22Rv1 (cell line): ENCODE results near the gene CDK5RAP2.

Experiments
- H3K27ac ChIP-seq: fragments of 450-650 bp; 2 replicates; pipeline ENCODE4 v1.5.1; 2017
- CTCF ChIP-seq: fragments of 450-650 bp; IDR thresholded peaks from 2 replicates; pipeline ENCODE4 v1.5.1; 2017; ENCODE audit warnings: mild to moderate bottlenecking
- ZFX ChIP-seq: fragments of 450-650 bp; IDR thresholded peaks from 2 replicates; pipeline ENCODE4 v1.6.1; 2017; ENCODE audit warnings: antibody characterized with exemption, borderline replicate concordance

Gene CDK5RAP2

GRCh38 chr9:120449566-120449965, 130.4 kb downstream of the CDK5RAP2 start:
- no peak overlapping the region for H3K27ac ChIP-seq
- TF ChIP-seq CTCF (no peak), ZFX (no peak)

- TF ChIP-seq ZFX (no peak), CTCF (no peak)
- H3K27ac ChIP-seq = no peak overlapping the region
Observed at GRCh38 chr9:120447959-120448500, 131.9 kb downstream of the CDK5RAP2 start.

- H3K27ac ChIP-seq = peak overlapping the region; percentile 50
Observed at GRCh38 chr9:120446671-120447070, 133.3 kb downstream of the CDK5RAP2 start.

GRCh38 chr9:120443976-120444375, 136.0 kb downstream of the CDK5RAP2 start:
- TF ChIP-seq CTCF = no peak
- no peak for TF ChIP-seq ZFX

More at GRCh38 chr9:120446671-120447070, 133.3 kb downstream of the CDK5RAP2 start:
- TF ChIP-seq CTCF (no peak), ZFX (no peak)

GRCh38 chr9:120443489-120443888, 136.5 kb downstream of the CDK5RAP2 start:
- no peak overlapping the region for H3K27ac ChIP-seq
- TF ChIP-seq CTCF (no peak), ZFX (no peak)

More at GRCh38 chr9:120443976-120444375, 136.0 kb downstream of the CDK5RAP2 start:
- H3K27ac ChIP-seq = no peak overlapping the region

- no peak for TF ChIP-seq ZFX
- no peak for TF ChIP-seq CTCF
- no peak overlapping the region for H3K27ac ChIP-seq
Observed at GRCh38 chr9:120442308-120442995, 137.5 kb downstream of the CDK5RAP2 start.
